Measurements from ENCODE around the gene KIF26B.

KIF26B gene

GRCh38 chr1:245211035-245211749 is 56.4 kb downstream of the KIF26B start:
- DNase-seq, result no peak

DNA sequence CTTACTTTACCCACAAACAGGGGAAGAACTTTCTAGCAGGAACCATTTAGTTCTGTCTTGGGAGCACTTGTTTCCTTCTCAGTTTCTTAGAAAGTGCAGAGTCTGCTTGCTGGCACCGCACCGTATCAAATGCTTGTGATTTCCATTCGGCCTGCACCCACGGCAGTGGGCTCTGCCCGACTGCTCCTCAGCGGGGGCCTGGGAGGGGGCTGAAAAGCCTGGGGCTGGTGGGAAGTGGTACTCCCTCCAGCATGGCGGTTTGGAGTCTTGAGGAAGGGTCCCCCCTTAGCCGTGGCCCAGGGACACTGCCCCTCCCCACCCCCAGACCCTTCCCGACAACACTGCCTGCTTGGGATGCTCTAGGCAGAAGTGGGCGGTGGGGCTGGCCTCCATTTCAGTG is 57.0 kb downstream of the KIF26B start:
- DNase-seq, result no peak

- no peak for DNase-seq
These were observed 57.5 kb downstream of the KIF26B start for GRCh38 chr1:245212221-245212710.

DNA sequence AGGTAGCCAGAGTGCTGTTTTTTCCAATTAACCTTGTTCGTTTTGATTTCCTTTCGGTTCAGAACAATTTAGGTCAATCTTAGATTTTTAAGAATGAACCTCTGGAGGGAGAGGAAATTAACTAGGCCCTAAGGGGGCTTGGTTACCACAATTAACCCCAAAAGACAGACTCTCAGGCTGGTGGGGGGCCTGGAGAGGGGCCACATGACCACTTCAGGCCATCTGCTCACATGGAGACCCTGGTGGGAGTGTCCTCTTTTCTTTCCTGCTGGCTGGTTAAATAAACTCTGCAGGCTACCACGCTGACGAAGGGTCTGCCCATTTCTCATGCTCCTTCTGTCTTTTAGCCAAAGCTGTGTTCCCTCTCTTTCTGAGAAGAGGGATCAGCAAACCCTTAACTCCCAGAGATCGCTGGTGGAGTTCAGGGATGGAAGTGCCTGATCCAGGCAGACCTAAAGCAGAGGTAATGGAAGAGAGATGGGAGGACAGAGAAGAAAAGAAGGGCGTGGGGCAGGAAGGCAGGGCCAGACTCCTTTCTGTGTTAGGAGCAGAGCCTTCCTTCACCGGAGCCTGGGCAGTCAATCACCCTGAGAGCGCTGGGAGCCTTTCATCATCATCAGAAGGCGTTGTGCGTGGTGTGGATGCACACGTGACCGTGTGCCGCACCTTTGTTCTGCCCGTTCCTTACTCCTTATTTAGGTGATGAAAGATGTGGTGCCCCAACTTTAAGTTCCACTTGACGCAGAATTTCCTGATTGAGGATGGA is 58.5 kb downstream of the KIF26B start:
- DNase-seq, result no peak

GRCh38 chr1:245215071-245215470 is 60.3 kb downstream of the KIF26B start:
- DNase-seq, result no peak

- no peak for DNase-seq
These were observed 61.8 kb downstream of the KIF26B start for GRCh38 chr1:245216366-245217115.

- no peak for DNase-seq
These were observed 63.2 kb downstream of the KIF26B start for GRCh38 chr1:245217853-245218608.

GRCh38 chr1:245220381-245220985 is 65.7 kb downstream of the KIF26B start:
- no peak for DNase-seq

GRCh38 chr1:245221805-245222204 is 67.0 kb downstream of the KIF26B start:
- DNase-seq, result no peak

- no peak for DNase-seq
These were observed 68.3 kb downstream of the KIF26B start for GRCh38 chr1:245222931-245223595.

DNA sequence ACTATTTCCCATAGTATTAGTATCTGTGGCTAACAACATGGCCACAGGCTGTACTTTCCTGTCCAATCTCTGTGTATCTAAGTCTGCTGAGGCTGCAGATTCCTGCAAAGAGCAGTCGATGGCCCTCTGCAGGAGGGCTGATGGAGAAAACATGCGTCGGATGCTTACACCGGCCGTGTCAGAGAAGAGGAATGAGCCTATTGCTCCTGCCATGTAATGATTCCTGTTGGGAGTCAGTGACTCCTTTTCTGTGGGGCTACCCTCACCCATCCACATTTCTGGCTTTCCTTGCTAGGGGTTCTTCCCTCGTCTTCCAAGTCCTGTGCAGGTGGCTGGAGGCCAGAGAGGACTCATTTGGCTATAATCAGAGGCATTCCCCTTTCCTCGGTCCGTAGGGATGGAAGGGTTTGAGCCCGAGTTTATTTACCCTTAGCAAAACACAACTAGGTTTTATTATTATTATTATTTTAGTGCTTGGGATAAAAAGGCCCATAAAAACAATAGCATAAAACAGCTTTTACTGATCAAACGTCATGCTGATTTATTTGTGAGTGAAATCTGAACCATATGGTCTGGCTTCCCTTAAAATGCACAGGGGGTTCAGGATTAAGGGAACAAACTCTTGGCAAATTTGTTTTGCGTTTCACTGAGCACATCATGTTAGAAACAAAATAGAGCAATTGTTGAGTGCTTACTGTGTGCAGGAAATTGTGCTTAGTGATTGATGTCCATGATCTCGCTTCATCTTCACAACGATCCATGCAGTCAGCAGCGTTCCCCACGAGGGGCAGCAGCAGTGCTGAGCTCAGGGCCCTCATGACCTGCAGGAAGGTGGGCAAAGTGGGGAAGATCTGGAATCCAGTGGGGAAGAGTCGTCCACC is 70.8 kb downstream of the KIF26B start:
- no peak for DNase-seq

DNA sequence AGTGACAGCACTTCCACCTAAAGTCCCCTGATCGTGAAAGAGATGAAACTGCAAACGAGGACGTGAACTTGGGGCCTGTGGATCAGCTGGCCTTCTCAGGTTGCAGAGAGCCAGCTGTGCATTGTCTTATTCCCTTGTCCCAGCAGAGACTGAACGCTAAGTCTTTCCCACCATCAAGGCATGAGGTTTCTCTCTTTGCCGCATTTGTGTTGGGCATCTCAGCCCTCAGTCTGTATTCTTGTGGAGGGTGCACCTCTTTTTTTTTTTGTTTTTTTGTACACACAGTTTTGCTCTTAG is 71.4 kb downstream of the KIF26B start:
- no peak for DNase-seq

- DNase-seq, result no peak
These were observed 74.3 kb downstream of the KIF26B start for GRCh38 chr1:245229051-245229450.

DNA sequence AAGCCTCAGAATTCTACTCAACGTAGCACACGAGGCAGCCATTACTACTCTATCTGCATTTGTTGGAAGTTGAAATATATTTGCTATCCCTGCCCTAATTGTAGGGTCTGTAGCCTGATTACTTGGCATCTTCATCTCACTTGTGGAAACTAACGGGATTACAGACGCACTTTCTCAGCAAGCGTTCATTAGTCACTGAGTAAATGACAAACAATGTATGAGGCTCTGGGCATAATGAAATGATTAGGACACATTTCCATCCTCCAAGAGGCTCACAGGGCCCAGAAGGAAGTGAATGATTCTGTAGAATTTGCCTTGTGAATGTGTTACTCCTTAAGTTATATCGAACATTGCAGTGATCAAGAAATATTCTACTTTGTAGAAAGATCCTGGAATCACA is 78.1 kb downstream of the KIF26B start:
- DNase-seq, result no peak

GRCh38 chr1:245234217-245235081 is 79.7 kb downstream of the KIF26B start:
- no peak for DNase-seq

- DNase-seq, result no peak
These were observed 80.4 kb downstream of the KIF26B start for GRCh38 chr1:245235156-245235555.

DNA sequence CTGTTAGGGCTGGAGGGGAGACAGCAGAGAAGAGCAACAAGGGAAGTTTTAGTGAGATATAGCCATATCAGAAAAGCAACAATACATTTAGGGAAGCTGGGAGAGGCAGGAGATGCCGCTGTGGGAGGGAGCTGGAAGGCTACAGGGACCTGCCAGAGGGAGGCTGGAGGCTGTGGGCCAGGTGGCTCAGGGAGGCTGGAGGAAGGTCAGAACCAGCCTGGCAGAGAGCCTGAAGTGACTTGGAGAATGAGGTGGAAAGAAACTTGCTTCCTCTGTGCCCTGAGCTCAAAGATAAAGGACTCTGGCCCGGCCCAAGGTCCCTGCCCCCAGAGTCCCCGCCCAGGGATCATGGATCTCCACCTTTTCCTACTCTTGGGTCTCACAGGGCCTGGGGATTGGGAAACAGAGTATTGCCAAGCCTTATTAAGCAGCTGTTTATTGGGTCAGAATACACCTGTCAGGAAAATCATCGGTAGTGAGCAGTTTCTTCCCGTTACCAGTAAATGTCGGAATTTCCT is 85.9 kb downstream of the KIF26B start:
- no peak for DNase-seq

- no peak for DNase-seq
These were observed 86.8 kb downstream of the KIF26B start for GRCh38 chr1:245241526-245242130.

GRCh38 chr1:245242989-245243388 is 88.2 kb downstream of the KIF26B start:
- no peak for DNase-seq

Measured in SIG-M5 (cell line).